ENCODE results near the gene TBXAS1.

TBXAS1 gene

GRCh38 chr7:140004672-140005071 lies 175.6 kb downstream of the TBXAS1 start:
- ATAC-seq (no peak), DNase-seq (no peak)

GRCh38 chr7:140005341-140005740 lies 176.3 kb downstream of the TBXAS1 start:
- ATAC-seq (no peak), DNase-seq (no peak)

- DNase-seq = no peak
- no peak for ATAC-seq
Measured at GRCh38 chr7:140005754-140006503, 176.9 kb downstream of the TBXAS1 start.

- ATAC-seq (no peak), DNase-seq (no peak)
Measured at GRCh38 chr7:140006600-140006999, 177.5 kb downstream of the TBXAS1 start.

- DNase-seq = no peak
- ATAC-seq = no peak
Measured at GRCh38 chr7:140007051-140007690, 178.1 kb downstream of the TBXAS1 start.

GRCh38 chr7:140008755-140009610 lies 179.9 kb downstream of the TBXAS1 start:
- ATAC-seq (no peak), DNase-seq (no peak)

GRCh38 chr7:140009735-140010134 lies 180.7 kb downstream of the TBXAS1 start:
- no peak for DNase-seq
- ATAC-seq = no peak

GRCh38 chr7:140010194-140010895 lies 181.3 kb downstream of the TBXAS1 start:
- ATAC-seq (no peak), DNase-seq (no peak)

- no peak for DNase-seq
- ATAC-seq = no peak
Measured at GRCh38 chr7:140013676-140014075, 184.6 kb downstream of the TBXAS1 start.

GRCh38 chr7:140014123-140014522 lies 185.1 kb downstream of the TBXAS1 start:
- DNase-seq (no peak), ATAC-seq (no peak)

- ATAC-seq = no peak
- DNase-seq = no peak
Measured at GRCh38 chr7:140015471-140015970, 186.5 kb downstream of the TBXAS1 start.

- ATAC-seq = no peak
Measured at GRCh38 chr7:140016540-140016939, 187.5 kb downstream of the TBXAS1 start.

GRCh38 chr7:140017034-140017433 lies 188.0 kb downstream of the TBXAS1 start:
- ATAC-seq (peak; percentile 9), DNase-seq (no peak)

More at GRCh38 chr7:140016540-140016939, 187.5 kb downstream of the TBXAS1 start:
- no peak for DNase-seq

GRCh38 chr7:140017543-140017942 lies 188.5 kb downstream of the TBXAS1 start:
- DNase-seq = no peak

GRCh38 chr7:140018125-140019043 lies 189.3 kb downstream of the TBXAS1 start:
- ATAC-seq = no peak
- DNase-seq = no peak

More at GRCh38 chr7:140017543-140017942, 188.5 kb downstream of the TBXAS1 start:
- ATAC-seq = no peak

GRCh38 chr7:140019172-140019571 lies 190.1 kb downstream of the TBXAS1 start:
- DNase-seq = no peak
- ATAC-seq = no peak

- ATAC-seq (no peak), DNase-seq (no peak)
Measured at GRCh38 chr7:140019606-140020005, 190.5 kb downstream of the TBXAS1 start.

GRCh38 chr7:140021603-140022002 lies 192.5 kb downstream of the TBXAS1 start:
- DNase-seq (no peak), ATAC-seq (no peak)

GRCh38 chr7:140022582-140023211 lies 193.6 kb downstream of the TBXAS1 start:
- ATAC-seq = no peak
- no peak for DNase-seq

GRCh38 chr7:140023728-140024127 lies 194.7 kb downstream of the TBXAS1 start:
- DNase-seq = no peak
- ATAC-seq = no peak

All from stimulated activated naive CD8-positive, alpha-beta T cell treated with anti-CD3 and anti-CD28 coated beads, Interleukin-15, Interleukin-2, amounts not matched to agents 100 U/mL and 50 U/mL, for 24 hours (primary cell).